ENCODE measurements around the gene USH2A. TPM values are rescaled to one million over a fixed set of nuclear protein-coding genes. Genes with fewer than 3 reads are reported as not detected.

USH2A gene
- polyA plus RNA-seq, 2 of the 4 experiments (the other 2 are of a cell fraction) = not detected

DNA sequence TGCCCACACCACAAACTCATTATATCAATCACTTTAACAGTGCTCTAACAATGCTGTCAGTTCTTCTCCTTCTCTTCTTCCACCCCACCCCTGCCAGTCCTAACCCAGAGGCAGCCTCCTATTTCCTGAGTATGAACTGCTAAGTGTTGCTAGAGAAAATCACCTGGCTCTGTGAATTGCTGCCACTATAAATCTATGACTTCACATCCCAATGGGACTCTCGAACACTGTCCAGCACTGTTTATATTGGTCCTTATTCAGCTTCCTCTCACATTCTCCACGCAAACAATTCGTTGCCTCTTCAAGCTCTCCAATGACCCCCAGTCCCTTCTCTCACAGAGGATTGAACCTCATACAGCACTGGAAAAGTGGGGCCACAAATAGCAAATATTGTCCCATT lies 27.0 kb upstream of the USH2A start:
- no peak for TF ChIP-seq RFX5 (IDR thresholded peaks at IDR 0.05)
- TF ChIP-seq HOXB13 (CRISPR knock-in tag; IDR thresholded peaks at IDR 0.05; ENCODE audit: low read depth) = no peak
- no peak for TF ChIP-seq NPAS2 (CRISPR knock-in tag; IDR thresholded peaks at IDR 0.05; ENCODE audit: borderline replicate concordance)
- no peak for TF ChIP-seq SREBF2 (IDR thresholded peaks at IDR 0.05)
- no peak for TF ChIP-seq CHD4 (IDR thresholded peaks at IDR 0.05; ENCODE audit: borderline replicate concordance)
- no peak for TF ChIP-seq SMC3 (IDR thresholded peaks at IDR 0.05)
- TF ChIP-seq ZNF302 (CRISPR knock-in tag; IDR thresholded peaks at IDR 0.05) = no peak
- TF ChIP-seq EHMT2 (IDR thresholded peaks at IDR 0.05; ENCODE audit: low read depth) = no peak
- TF ChIP-seq KDM5A (IDR thresholded peaks at IDR 0.05) = no peak
- no peak for TF ChIP-seq PHF8 (IDR thresholded peaks at IDR 0.05; ENCODE audit: borderline replicate concordance, low read depth)
- no peak for TF ChIP-seq FOSB (CRISPR knock-in tag; IDR thresholded peaks at IDR 0.05)
- no peak for TF ChIP-seq RARB (CRISPR knock-in tag; IDR thresholded peaks at IDR 0.05)
- no peaks in the 10 kb centered on the region for H3K9me3 ChIP-seq
- POLR2A ChIA-PET = no interaction called here
- FAIRE-seq (no peak), DNase-seq (ENCODE audit: low read depth in 1 of 2, low spot score in 1 of 2) (no peak), ATAC-seq (no peak)
- WGBS (ENCODE audit: missing lambda C conversion rate) = 14% methylated on average over 3 of the region's 3 CpGs
- no peaks in the 10 kb centered on the region for H3K4me1 ChIP-seq
- H3K4me3 ChIP-seq = no peak overlapping the region
- no peak overlapping the region for H3K27ac ChIP-seq
- H3K4me2 ChIP-seq = no peak overlapping the region
- CTCF ChIA-PET = no interaction called here

DNA sequence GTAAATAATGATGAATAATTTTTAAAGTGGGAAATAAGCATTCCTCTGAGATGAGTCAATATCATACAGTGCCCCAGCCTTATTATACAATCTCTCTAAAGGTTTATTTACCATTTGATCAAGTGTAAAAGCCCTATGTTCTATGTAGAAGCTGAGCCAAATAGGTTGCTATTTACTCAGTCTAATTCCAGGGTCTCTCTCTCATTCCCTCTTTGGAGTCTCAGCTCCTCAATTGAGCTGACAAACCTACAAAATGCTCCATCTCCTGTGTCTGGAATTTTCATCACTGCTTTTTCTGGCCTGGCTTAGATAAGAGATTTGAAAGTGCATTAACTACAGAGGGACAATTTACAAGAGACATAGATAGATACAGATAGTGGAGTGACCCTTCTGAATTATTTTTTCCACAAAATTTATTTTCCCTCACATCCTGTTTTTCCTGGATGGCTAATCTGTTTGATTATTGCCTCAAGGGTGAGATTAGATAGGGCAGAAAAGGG lies 24.8 kb upstream of the USH2A start:
- H3K4me1 ChIP-seq = no peaks in the 10 kb centered on the region
- FAIRE-seq = no peak
- no peak overlapping the region for H3K4me3 ChIP-seq
- no peak for ATAC-seq
- no peak overlapping the region for H3K27ac ChIP-seq
- no peak overlapping the region for H3K4me2 ChIP-seq
- ChIA-PET POLR2A (no interaction called here), CTCF (no interaction called here)
- H3K9me3 ChIP-seq = no peaks in the 10 kb centered on the region
- no peak for DNase-seq (ENCODE audit: low read depth in 1 of 2, low spot score in 1 of 2)
- TF ChIP-seq RFX5 (IDR thresholded peaks at IDR 0.05) = no peak
- TF ChIP-seq RCOR1 (IDR thresholded peaks at IDR 0.05; ENCODE audit: low read depth, low read length) = no peak
- no peak for TF ChIP-seq CHD2 (IDR thresholded peaks at IDR 0.05; ENCODE audit: low read length, partially characterized antibody)
- TF ChIP-seq NPAS2 (CRISPR knock-in tag; IDR thresholded peaks at IDR 0.05; ENCODE audit: borderline replicate concordance) = no peak
- TF ChIP-seq, protein P1, sequence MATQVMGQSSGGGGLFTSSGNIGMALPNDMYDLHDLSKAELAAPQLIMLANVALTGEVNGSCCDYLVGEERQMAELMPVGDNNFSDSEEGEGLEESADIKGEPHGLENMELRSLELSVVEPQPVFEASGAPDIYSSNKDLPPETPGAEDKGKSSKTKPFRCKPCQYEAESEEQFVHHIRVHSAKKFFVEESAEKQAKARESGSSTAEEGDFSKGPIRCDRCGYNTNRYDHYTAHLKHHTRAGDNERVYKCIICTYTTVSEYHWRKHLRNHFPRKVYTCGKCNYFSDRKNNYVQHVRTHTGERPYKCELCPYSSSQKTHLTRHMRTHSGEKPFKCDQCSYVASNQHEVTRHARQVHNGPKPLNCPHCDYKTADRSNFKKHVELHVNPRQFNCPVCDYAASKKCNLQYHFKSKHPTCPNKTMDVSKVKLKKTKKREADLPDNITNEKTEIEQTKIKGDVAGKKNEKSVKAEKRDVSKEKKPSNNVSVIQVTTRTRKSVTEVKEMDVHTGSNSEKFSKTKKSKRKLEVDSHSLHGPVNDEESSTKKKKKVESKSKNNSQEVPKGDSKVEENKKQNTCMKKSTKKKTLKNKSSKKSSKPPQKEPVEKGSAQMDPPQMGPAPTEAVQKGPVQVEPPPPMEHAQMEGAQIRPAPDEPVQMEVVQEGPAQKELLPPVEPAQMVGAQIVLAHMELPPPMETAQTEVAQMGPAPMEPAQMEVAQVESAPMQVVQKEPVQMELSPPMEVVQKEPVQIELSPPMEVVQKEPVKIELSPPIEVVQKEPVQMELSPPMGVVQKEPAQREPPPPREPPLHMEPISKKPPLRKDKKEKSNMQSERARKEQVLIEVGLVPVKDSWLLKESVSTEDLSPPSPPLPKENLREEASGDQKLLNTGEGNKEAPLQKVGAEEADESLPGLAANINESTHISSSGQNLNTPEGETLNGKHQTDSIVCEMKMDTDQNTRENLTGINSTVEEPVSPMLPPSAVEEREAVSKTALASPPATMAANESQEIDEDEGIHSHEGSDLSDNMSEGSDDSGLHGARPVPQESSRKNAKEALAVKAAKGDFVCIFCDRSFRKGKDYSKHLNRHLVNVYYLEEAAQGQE (IDR thresholded peaks at IDR 0.05) = no peak
- no peak for TF ChIP-seq ESRRA (IDR thresholded peaks at IDR 0.05; ENCODE audit: borderline replicate concordance, low read length)
- TF ChIP-seq EP300 (IDR thresholded peaks at IDR 0.05) = no peak

DNA sequence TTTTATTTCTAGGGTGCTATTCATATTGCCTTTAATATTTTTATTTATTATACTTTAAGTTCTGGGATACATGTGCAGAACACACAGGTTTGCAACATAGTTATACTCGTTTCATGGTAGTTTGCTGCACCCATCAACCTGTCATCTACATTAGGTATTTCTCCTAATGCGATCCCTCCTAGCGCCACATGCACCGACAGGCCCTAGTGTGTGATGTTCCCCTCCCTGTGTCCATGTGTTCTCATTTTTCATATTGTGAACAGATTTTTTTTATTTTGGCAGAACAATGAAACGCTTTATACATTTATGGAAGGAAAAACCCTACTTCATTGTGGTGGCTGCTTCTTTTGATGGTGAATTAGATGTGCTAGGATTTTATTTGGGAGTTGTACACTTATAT lies 14.4 kb upstream of the USH2A start:
- Histone ChIP-seq H3K9me3 (no peaks in the 10 kb centered on the region), H3K4me3 (no peak overlapping the region), H3K4me1 (no peaks in the 10 kb centered on the region), H3K4me2 (no peak overlapping the region), H3K27ac (no peak overlapping the region)
- ATAC-seq (no peak), FAIRE-seq (no peak), DNase-seq (ENCODE audit: low read depth in 1 of 2, low spot score in 1 of 2) (no peak)
- no peak for TF ChIP-seq KDM5A (IDR thresholded peaks at IDR 0.05)
- no peak for TF ChIP-seq RNF2 (IDR thresholded peaks at IDR 0.05; ENCODE audit: borderline replicate concordance, low read depth)
- no peak for TF ChIP-seq HEYL (CRISPR knock-in tag; IDR thresholded peaks at IDR 0.05)
- no peak for TF ChIP-seq RARB (CRISPR knock-in tag; IDR thresholded peaks at IDR 0.05)
- no peak for TF ChIP-seq POLR2A (IDR thresholded peaks at IDR 0.05; ENCODE audit: low read length)
- no peak for TF ChIP-seq CBX8 (IDR thresholded peaks at IDR 0.05)
- no peak for TF ChIP-seq MAZ (IDR thresholded peaks at IDR 0.05; ENCODE audit: borderline replicate concordance, low read depth, low read length)
- TF ChIP-seq ZSCAN20 (CRISPR knock-in tag; IDR thresholded peaks at IDR 0.05) = no peak
- TF ChIP-seq, protein P2, sequence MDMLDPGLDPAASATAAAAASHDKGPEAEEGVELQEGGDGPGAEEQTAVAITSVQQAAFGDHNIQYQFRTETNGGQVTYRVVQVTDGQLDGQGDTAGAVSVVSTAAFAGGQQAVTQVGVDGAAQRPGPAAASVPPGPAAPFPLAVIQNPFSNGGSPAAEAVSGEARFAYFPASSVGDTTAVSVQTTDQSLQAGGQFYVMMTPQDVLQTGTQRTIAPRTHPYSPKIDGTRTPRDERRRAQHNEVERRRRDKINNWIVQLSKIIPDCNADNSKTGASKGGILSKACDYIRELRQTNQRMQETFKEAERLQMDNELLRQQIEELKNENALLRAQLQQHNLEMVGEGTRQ (IDR thresholded peaks at IDR 0.05) = no peak
- TF ChIP-seq TP53 (CRISPR knock-in tag; IDR thresholded peaks at IDR 0.05) = no peak
- TF ChIP-seq JUNB (IDR thresholded peaks at IDR 0.05) = no peak
- TF ChIP-seq, protein P3, sequence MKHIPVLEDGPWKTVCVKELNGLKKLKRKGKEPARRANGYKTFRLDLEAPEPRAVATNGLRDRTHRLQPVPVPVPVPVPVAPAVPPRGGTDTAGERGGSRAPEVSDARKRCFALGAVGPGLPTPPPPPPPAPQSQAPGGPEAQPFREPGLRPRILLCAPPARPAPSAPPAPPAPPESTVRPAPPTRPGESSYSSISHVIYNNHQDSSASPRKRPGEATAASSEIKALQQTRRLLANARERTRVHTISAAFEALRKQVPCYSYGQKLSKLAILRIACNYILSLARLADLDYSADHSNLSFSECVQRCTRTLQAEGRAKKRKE (CRISPR knock-in tag; IDR thresholded peaks at IDR 0.05; ENCODE audit: low read depth) = no peak
- TF ChIP-seq, protein P4, sequence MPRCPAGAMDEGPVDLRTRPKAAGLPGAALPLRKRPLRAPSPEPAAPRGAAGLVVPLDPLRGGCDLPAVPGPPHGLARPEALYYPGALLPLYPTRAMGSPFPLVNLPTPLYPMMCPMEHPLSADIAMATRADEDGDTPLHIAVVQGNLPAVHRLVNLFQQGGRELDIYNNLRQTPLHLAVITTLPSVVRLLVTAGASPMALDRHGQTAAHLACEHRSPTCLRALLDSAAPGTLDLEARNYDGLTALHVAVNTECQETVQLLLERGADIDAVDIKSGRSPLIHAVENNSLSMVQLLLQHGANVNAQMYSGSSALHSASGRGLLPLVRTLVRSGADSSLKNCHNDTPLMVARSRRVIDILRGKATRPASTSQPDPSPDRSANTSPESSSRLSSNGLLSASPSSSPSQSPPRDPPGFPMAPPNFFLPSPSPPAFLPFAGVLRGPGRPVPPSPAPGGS (IDR thresholded peaks at IDR 0.05) = no peak
- TF ChIP-seq TFCP2L1 (CRISPR knock-in tag; IDR thresholded peaks at IDR 0.05) = no peak
- CTCF ChIA-PET = no interaction called here
- WGBS (ENCODE audit: missing lambda C conversion rate) = 50% methylated on average over 5 of the region's 5 CpGs
- POLR2A ChIA-PET = no interaction called here
